T-helper 22 cell (primary cell): ENCODE results near the gene RRP1.

Experiments
- DNase-seq: peaks from one replicate; pipeline ENCODE4 v3.0.0-alpha.2; 2020; ENCODE audit warnings: low read depth

Gene RRP1

GRCh38 chr21:43777953-43778352 lies 11.4 kb upstream of the RRP1 start:
- no peak for DNase-seq

GRCh38 chr21:43778469-43779335 lies 10.7 kb upstream of the RRP1 start:
- no peak for DNase-seq

GRCh38 chr21:43779660-43780059 lies 9.7 kb upstream of the RRP1 start:
- DNase-seq, result no peak

- DNase-seq, result no peak
Observed at GRCh38 chr21:43781846-43782245, 7.5 kb upstream of the RRP1 start.

- DNase-seq, result no peak
Observed at GRCh38 chr21:43782431-43783097, 6.8 kb upstream of the RRP1 start.

GRCh38 chr21:43783098-43783700 lies 6.2 kb upstream of the RRP1 start:
- DNase-seq, result no peak

- no peak for DNase-seq
Observed at GRCh38 chr21:43785134-43785533, 4.2 kb upstream of the RRP1 start.

- DNase-seq, result no peak
Observed at GRCh38 chr21:43786300-43786806, 3.0 kb upstream of the RRP1 start.

- no peak for DNase-seq
Observed at GRCh38 chr21:43786807-43787440, 2.5 kb upstream of the RRP1 start.

- DNase-seq, result no peak
Observed at GRCh38 chr21:43790010-43790524, 690 bp downstream of the RRP1 start.

GRCh38 chr21:43792406-43792805 lies 3.0 kb downstream of the RRP1 start:
- no peak for DNase-seq

- DNase-seq, result no peak
Observed at GRCh38 chr21:43793243-43793642, 3.9 kb downstream of the RRP1 start.

GRCh38 chr21:43794311-43794710 lies 4.9 kb downstream of the RRP1 start:
- no peak for DNase-seq

GRCh38 chr21:43794857-43795256 lies 5.5 kb downstream of the RRP1 start:
- DNase-seq, result no peak

GRCh38 chr21:43797415-43797814 lies 8.0 kb downstream of the RRP1 start:
- no peak for DNase-seq

- DNase-seq, result no peak
Observed at GRCh38 chr21:43797925-43798715, 8.7 kb downstream of the RRP1 start.

GRCh38 chr21:43799301-43799840 lies 10.0 kb downstream of the RRP1 start:
- DNase-seq, result no peak

- DNase-seq, result no peak
Observed at GRCh38 chr21:43800124-43800523, 10.7 kb downstream of the RRP1 start.

- no peak for DNase-seq
Observed at GRCh38 chr21:43800566-43800965, 11.2 kb downstream of the RRP1 start.

- no peak for DNase-seq
Observed at GRCh38 chr21:43801006-43801783, 11.8 kb downstream of the RRP1 start.
